Right atrium auricular region (tissue), 2 donors: ENCODE measurements around the gene CEP72. TPM values are rescaled to one million over a fixed set of nuclear protein-coding genes. Genes with fewer than 3 reads are reported as not detected.

ENCODE experiments used
- DNase-seq: peaks from one replicate; pipeline ENCODE4 v3.0.0-alpha.2; 2019; ENCODE audit warnings: low spot score
- H3K27ac ChIP-seq, 2 donors: fragments of 200-600 bp; sonication (generic); 1 replicate in 1 of 2; 2 replicates in 1 of 2; pipeline ENCODE4 v1.5.1; 2016 to 2019
- H3K27me3 ChIP-seq, 2 donors: fragments of 200-600 bp; sonication (generic); one replicate each; pipeline versions ENCODE4 v1.5.1 to v1.6.0; 2017 to 2019
- H3K36me3 ChIP-seq: fragments of 200-600 bp; sonication (generic); one replicate; pipeline ENCODE4 v1.5.1; 2016
- H3K4me1 ChIP-seq, 2 donors: fragments of 200-600 bp; sonication (generic); one replicate each; pipeline versions ENCODE4 v1.5.1 to v1.6.0; 2017 to 2019
- H3K4me3 ChIP-seq, 2 donors: fragments of 200-600 bp; sonication (generic); 1 replicate in 1 of 2; 2 replicates in 1 of 2; pipeline ENCODE4 v1.5.1; 2017 to 2019; ENCODE audit warnings: mild to moderate bottlenecking in 1 of 2, moderate library complexity in 1 of 2
- H3K9me3 ChIP-seq, 2 donors: fragments of 200-600 bp; sonication (generic); one replicate each; pipeline ENCODE4 v1.5.1; 2019
- total RNA-seq, 2 donors: library from RNA; depleted of rRNA; stranded (reverse); fragments of >200 nt; gene quantifications; one replicate each; pipeline ENCODE4 v1.1.0, GENCODE V29; 2016
- TF ChIP-seq, protein P1 (sequence below), 2 donors: fragments of 200-600 bp; sonication (generic); IDR thresholded peaks; one replicate each; pipeline ENCODE4 v1.5.1; 2019; ENCODE audit warnings: antibody characterized with exemption in 2 of 2

CEP72 gene
- total RNA-seq, 2 donors from 2014 or later = 0.41 to 1.0 TPM

DNA sequence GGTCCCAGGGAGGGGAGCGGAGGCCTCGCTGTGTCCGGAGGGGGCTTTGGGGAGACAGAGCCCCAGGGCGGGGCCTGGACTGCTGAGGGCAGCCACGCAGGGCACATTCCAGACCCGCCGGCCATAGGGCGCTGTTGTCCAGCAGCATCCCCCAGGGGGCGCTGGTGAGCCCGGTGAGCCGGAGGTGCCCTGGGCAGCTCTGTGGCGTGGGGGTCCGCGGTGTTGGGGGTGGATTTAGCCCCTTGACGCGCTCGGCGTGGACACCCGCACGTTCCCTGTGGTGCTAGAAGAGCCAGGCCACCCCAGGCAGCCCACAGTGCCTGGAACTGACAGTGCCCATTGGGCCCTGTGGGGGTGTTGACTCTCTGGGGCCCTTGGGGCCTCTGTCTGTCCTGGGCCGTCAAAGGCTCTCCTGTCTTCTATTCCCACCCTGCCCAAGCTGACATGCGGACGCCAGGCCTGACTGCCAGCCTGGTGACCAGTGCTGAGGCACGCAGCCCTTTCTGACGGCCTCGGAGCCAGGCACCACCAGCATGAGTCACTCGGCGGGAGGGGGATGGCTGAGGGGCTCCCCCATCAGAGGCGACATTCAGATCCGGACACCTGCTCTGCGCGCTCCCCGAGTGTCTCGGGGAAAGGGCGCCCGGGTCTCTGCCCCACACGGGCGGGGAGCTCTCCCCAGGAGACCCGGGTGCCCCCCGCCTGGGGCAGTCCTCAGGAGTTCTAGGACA is 57.1 kb downstream of the CEP72 start:
- H3K36me3 ChIP-seq = peaks cover 11% of the 10 kb centered on the region
- DNase-seq = no peak

GRCh38 chr5:669842-670395 is 57.8 kb downstream of the CEP72 start:
- H3K9me3 ChIP-seq = no peaks in the 10 kb centered on the region
- no peaks in the 10 kb centered on the region for H3K27me3 ChIP-seq
- H3K4me1 ChIP-seq = peaks cover 0 to 56% of the 10 kb centered on the region in 2 donors
- peak overlapping the region; percentile 31 to 48 for H3K27ac ChIP-seq
- TF ChIP-seq, protein P1, sequence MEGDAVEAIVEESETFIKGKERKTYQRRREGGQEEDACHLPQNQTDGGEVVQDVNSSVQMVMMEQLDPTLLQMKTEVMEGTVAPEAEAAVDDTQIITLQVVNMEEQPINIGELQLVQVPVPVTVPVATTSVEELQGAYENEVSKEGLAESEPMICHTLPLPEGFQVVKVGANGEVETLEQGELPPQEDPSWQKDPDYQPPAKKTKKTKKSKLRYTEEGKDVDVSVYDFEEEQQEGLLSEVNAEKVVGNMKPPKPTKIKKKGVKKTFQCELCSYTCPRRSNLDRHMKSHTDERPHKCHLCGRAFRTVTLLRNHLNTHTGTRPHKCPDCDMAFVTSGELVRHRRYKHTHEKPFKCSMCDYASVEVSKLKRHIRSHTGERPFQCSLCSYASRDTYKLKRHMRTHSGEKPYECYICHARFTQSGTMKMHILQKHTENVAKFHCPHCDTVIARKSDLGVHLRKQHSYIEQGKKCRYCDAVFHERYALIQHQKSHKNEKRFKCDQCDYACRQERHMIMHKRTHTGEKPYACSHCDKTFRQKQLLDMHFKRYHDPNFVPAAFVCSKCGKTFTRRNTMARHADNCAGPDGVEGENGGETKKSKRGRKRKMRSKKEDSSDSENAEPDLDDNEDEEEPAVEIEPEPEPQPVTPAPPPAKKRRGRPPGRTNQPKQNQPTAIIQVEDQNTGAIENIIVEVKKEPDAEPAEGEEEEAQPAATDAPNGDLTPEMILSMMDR (IDR thresholded peaks at IDR 0.05) = no peak
- no peak for DNase-seq
- no peak overlapping the region for H3K4me3 ChIP-seq
- H3K36me3 ChIP-seq = peaks cover 5% of the 10 kb centered on the region

More for the DNA sequence above, 57.1 kb downstream of the CEP72 start:
- Histone ChIP-seq H3K9me3 (no peaks in the 10 kb centered on the region), H3K4me3 (no peak overlapping the region), H3K27me3 (no peaks in the 10 kb centered on the region), H3K4me1 (peaks cover 0 to 50% of the 10 kb centered on the region in 2 donors), H3K27ac (peak overlapping the region; percentile 31 to 48)
- TF ChIP-seq, protein P1 (IDR thresholded peaks at IDR 0.05) = peak; percentile 75 to 81

- Histone ChIP-seq H3K27me3 (no peaks in the 10 kb centered on the region), H3K36me3 (no peaks in the 10 kb centered on the region), H3K27ac (no peak overlapping the region), H3K4me3 (no peak overlapping the region), H3K4me1 (peaks cover 0 to 57% of the 10 kb centered on the region in 2 donors), H3K9me3 (no peaks in the 10 kb centered on the region)
- TF ChIP-seq, protein P1 (IDR thresholded peaks at IDR 0.05) = no peak
- no peak for DNase-seq
Observed at GRCh38 chr5:670396-671270, 58.5 kb downstream of the CEP72 start.

DNA sequence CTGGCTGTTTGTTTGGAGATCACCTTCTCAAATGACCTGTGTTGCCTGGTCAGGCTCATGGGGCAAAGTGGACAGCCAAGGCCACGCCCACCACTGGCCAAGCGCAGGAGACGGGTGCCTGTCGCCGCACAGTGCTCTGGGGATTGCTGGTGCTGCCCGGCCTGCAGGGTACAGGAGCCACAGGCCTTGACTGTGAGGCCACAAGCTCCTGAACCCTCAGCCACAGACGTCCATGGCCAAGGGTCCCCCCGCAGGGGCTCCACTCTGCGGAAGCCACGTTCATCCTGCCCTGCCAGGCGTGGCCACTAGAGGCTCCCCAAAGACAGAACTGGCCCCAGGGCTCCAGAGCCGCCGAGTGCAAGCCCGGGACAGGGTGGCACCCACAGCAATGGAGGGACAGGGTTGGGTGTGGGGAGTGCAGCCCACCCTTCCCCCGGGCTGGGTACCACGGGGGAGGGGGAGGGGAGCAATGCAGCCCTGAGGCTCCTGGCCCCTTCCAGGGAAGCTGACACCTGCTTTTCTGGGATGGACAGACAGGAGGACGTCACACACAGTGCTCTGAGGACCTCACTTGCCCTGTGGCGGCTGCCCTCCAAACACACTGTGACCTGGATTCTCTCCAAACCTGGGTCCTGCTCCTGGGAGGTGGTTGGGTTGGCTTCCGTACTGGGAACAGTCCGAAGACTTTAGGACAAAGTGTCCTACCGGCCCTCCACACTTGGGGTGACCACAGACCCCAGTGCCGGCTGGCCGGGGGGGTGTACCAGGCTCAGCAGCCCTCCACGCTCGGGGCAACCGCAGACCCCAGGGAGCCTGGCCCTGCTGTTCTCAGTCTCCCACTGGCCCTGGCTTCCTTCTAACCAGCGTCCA is 59.6 kb downstream of the CEP72 start:
- Histone ChIP-seq H3K9me3 (no peaks in the 10 kb centered on the region), H3K36me3 (no peaks in the 10 kb centered on the region), H3K4me3 (peak overlapping the region in 1 of 2 donors; percentile 31), H3K27me3 (no peaks in the 10 kb centered on the region), H3K4me1 (peaks cover 0 to 57% of the 10 kb centered on the region in 2 donors), H3K27ac (peak overlapping the region; percentile 1 to 58)
- no peak for DNase-seq
- TF ChIP-seq, protein P1 (IDR thresholded peaks at IDR 0.05) = peak; percentile 95 to 99
